Heart left ventricle (tissue), 16 donors: ENCODE data around the gene MMRN2. TPM values are rescaled to one million over a fixed set of nuclear protein-coding genes. Genes with fewer than 3 reads are reported as not detected.

Experiments
- ATAC-seq, 4 donors: fragments of 200-7000 bp; cut with Tn5 transposase; one replicate each; pipeline ENCODE4 v1.9.1; 2020 to 2022; ENCODE audit warnings: moderate library complexity in 4 of 4, mild to moderate bottlenecking in 3 of 4, moderate number of reproducible peaks in 1 of 4
- DNase-seq, 5 donors: peaks; one replicate each; pipeline ENCODE4 v3.0.0-alpha.2; 2020
- H3K27ac ChIP-seq, 12 donors: fragments of 200-600 bp; sonication (generic) in 4 of 12; one replicate each; pipeline versions ENCODE4 v1.5.0 to v1.8.0; 2016 to 2022; ENCODE audit warnings: mild to moderate bottlenecking in 2 of 12
- H3K27me3 ChIP-seq, 9 donors: fragments of 200-600 bp; sonication (generic) in 2 of 9; one replicate each; pipeline versions ENCODE4 v1.5.1 to v1.8.0; 2016 to 2022; ENCODE audit warnings: mild to moderate bottlenecking in 3 of 9
- H3K36me3 ChIP-seq, 9 donors: fragments of 200-600 bp; sonication (generic) in 2 of 9; one replicate each; pipeline versions ENCODE4 v1.5.0 to v1.8.0; 2018 to 2022; ENCODE audit warnings: mild to moderate bottlenecking in 2 of 9
- H3K4me1 ChIP-seq, 12 donors: fragments of 200-600 bp; sonication (generic) in 4 of 12; one replicate each; pipeline versions ENCODE4 v1.5.0 to v1.8.0; 2016 to 2022; ENCODE audit warnings: mild to moderate bottlenecking in 3 of 12
- H3K4me3 ChIP-seq, 12 donors: fragments of 200-600 bp; sonication (generic) in 4 of 12; one replicate each; pipeline versions ENCODE4 v1.5.0 to v1.8.0; 2017 to 2022; ENCODE audit warnings: mild to moderate bottlenecking in 9 of 12, moderate library complexity in 4 of 12
- H3K9me3 ChIP-seq, 12 donors: fragments of 200-600 bp; sonication (generic) in 4 of 12; one replicate each; pipeline versions ENCODE4 v1.5.0 to v1.8.0; 2016 to 2022; ENCODE audit warnings: mild to moderate bottlenecking in 1 of 12
- CTCF ChIP-seq, 12 donors: fragments of 200-600 bp; sonication (generic) in 4 of 12; IDR thresholded peaks; one replicate each; pipeline versions ENCODE4 v1.5.0 to v1.8.0; 2018 to 2022; ENCODE audit warnings: antibody characterized with exemption in 12 of 12, mild to moderate bottlenecking in 5 of 12
- POLR2A ChIP-seq, 2 donors: fragments of 450-650 bp; IDR thresholded peaks; one replicate each; pipeline ENCODE4 v1.6.1; 2017; ENCODE audit warnings: antibody characterized with exemption in 2 of 2, mild to moderate bottlenecking in 2 of 2, moderate library complexity in 2 of 2
- WGBS, 4 donors: extraction: QIAGEN DNeasy Blood & Tissue Kit in 2 of 4; methylation state at CpG; one replicate each; pipeline versions ENCODE4 v1.1.5 to v1.1.7; 2013 to 2018; 5-methylcytosine and 5-hydroxymethylcytosine counted together
- intact Hi-C, 10 donors: fragments of 100-400 bp; cut with DNase I; formaldehyde crosslinking; loops; one replicate each; pipeline versions ENCODE4 v1.11.1 to v1.14.2; 2022
- polyA plus RNA-seq, 2 donors: library from polyadenylated mRNA; stranded (reverse); fragments of 200-250 nt; gene quantifications; one replicate each; pipeline ENCODE4 v1.2.3, GENCODE V29; 2013
- total RNA-seq, 9 donors: library from RNA; depleted of rRNA in 2 of 9; stranded (reverse); fragments of >200 nt in 2 of 9; fragmentation: NEBNext Ultra II Directional in 3 of 9; extraction: Animal tissue kit (Norgen Biotek cat#: 25700) in 3 of 9; gene quantifications; one replicate each; pipeline versions ENCODE4 v1.1.0 to v1.2.4, GENCODE V29; 2016 to 2023
- donor health status: ischemic (EF 13 %, LVEDD 7.1; RV severe dilation, severe dysfunction).
- donor health status: healthy with polysubstance abuse.
- donor health status: DM: no; HTN: yes; CAD: no.
- donor health status: DM: no; HTN: no; CAD: no.
- donor health status: ischemic (EF 25% LVEDD 6.9; RV normal size, moderate dysfunction).
- donor health status: ischemic (EF 25% LVEDD 5.7; RV mildly dilated, moderate dysfunction).
- donor health status: healthy.
- donor health status: DM: yes; HTN: yes; CAD: no.
- donor health status: ischemic (EF 35%, LVEDD 5.7; RV mildly dilated, moderate dysfunction).
- donor health status: nonischemic (EF 11% LVEDD 7.7; RV severe dilation, severe dysfunction).
- donor health status: DM: yes; HTN: yes; CAD: no.
- donor health status: PGD.
- donor health status: ischemic (EF 29% LVEDD 5.4; RV normal size, mild dysfunction).
- donor health status: nonischemic (EF 23%, LVEDD 6.1; RV moderate dilation, normal function).

The MMRN2 gene
- total and polyA plus RNA-seq, 11 donors: 15.8 to 93.0 (median 32.7) TPM

GRCh38 chr10:86974484-86974883 lies 17.1 kb upstream of the MMRN2 start:
- peaks cover 0 to 2% (median 0%) of the 10 kb centered on the region in 9 donors for H3K27me3 ChIP-seq
- intact Hi-C loops: loop anchor here in 5 of 10 donors (5.0 to 10.0 kb wide), 3 partner anchors 37 to 120 kb away; partner anchors contain the start of genes GLUD1 (in 3 of the 5) and SHLD2 (in 2 of the 5)
- no peak overlapping the region for H3K27ac ChIP-seq
- no peak overlapping the region for H3K4me3 ChIP-seq
- no peaks in the 10 kb centered on the region for H3K36me3 ChIP-seq
- TF ChIP-seq POLR2A (IDR thresholded peaks at IDR 0.05): no peak
- TF ChIP-seq CTCF (IDR thresholded peaks at IDR 0.05): no peak
- H3K9me3 ChIP-seq: no peaks in the 10 kb centered on the region
- ATAC-seq (no peak), DNase-seq (no peak)
- 83 to 90% (median 87%) methylated on average over 7 of the region's 7 CpGs for WGBS, 4 donors
- peaks cover 0 to 42% (median 27%) of the 10 kb centered on the region in 12 donors for H3K4me1 ChIP-seq

GRCh38 chr10:86972613-86973380 lies 15.4 kb upstream of the MMRN2 start:
- H3K4me1 ChIP-seq: peaks cover under 1 to 51% (median 30%) of the 10 kb centered on the region in 12 donors
- no peak overlapping the region for H3K4me3 ChIP-seq
- TF ChIP-seq POLR2A (IDR thresholded peaks at IDR 0.05) (no peak), CTCF (IDR thresholded peaks at IDR 0.05) (no peak)
- no peaks in the 10 kb centered on the region for H3K9me3 ChIP-seq
- H3K27ac ChIP-seq: peak overlapping the region in 5 of 12 donors; percentile 91 to 98 (median 93)
- ATAC-seq (no peak), DNase-seq (peak in 1 of 5 donors; percentile 42)
- H3K36me3 ChIP-seq: no peaks in the 10 kb centered on the region
- WGBS, 4 donors: 88 to 98% (median 95%) methylated on average over 10 to 11 of the region's 11 CpGs
- intact Hi-C loops: loop anchor here in 5 of 10 donors (5.0 to 10.0 kb wide), 3 partner anchors 35 to 122 kb away; partner anchors contain the start of genes GLUD1 (in 3 of the 5) and SHLD2 (in 2 of the 5)
- H3K27me3 ChIP-seq: peaks cover 0 to 9% (median 0%) of the 10 kb centered on the region in 9 donors

GRCh38 chr10:86971232-86971991 lies 14.0 kb upstream of the MMRN2 start:
- H3K4me3 ChIP-seq: peak overlapping the region; percentile 41 to 84 (median 65)
- TF ChIP-seq POLR2A (IDR thresholded peaks at IDR 0.05): no peak
- TF ChIP-seq CTCF (IDR thresholded peaks at IDR 0.05): peak in 1 of 12 donors; percentile 14
- H3K4me1 ChIP-seq: peaks cover 7 to 58% (median 42%) of the 10 kb centered on the region in 12 donors
- WGBS, 4 donors: 7 to 30% (median 8%) methylated on average over 26 to 66 of the region's 66 CpGs
- peak in 4 of 5 donors; percentile 90 to 92 (median 91) for DNase-seq
- H3K9me3 ChIP-seq: no peaks in the 10 kb centered on the region
- peak; percentile 44 to 87 (median 84) for ATAC-seq
- intact Hi-C loops: loop anchor here in 5 of 10 donors (5.0 to 10.0 kb wide), 3 partner anchors 34 to 123 kb away; partner anchors contain the start of genes GLUD1 (in 3 of the 5) and SHLD2 (in 2 of the 5)
- peak overlapping the region; percentile 77 to 98 (median 92) for H3K27ac ChIP-seq
- no peaks in the 10 kb centered on the region for H3K36me3 ChIP-seq
- peaks cover 0 to 11% (median 0%) of the 10 kb centered on the region in 9 donors for H3K27me3 ChIP-seq
